ENCODE results near the gene COIL. TPM values are rescaled to one million over a fixed set of nuclear protein-coding genes. Genes with fewer than 3 reads are reported as not detected.

Gene COIL
- total RNA-seq, 1 donor from 2014 or later = 14.6 TPM

DNA sequence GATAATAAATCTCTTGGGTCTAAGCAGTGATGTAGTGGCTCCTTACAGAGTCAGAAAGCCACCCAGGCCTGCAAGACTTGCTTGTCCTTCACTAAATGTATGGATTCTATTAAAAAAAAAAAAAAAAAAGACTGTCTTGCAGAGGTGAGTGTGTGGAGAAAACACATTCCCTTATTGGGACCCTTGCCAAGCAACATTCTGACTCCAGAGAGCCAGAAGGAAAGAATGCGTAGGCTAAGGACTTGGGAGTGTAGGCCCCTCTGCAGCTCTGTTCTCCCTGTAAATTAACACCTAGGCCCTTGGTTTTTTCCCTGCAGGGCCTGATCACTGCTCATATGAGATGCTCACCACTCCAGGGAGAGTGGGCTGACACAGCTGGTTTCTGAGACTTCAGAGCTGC, 34.9 kb upstream of the COIL start:
- Mint-ChIP-seq H3K27me3 (ENCODE audit: unreplicated experiment) (no peaks in the 10 kb centered on the region), H3K4me3 (ENCODE audit: unreplicated experiment) (no peak overlapping the region), H3K36me3 (ENCODE audit: low read depth, unreplicated experiment) (no peaks in the 10 kb centered on the region), H3K9me3 (ENCODE audit: unreplicated experiment) (no peaks in the 10 kb centered on the region), H3K4me1 (ENCODE audit: unreplicated experiment) (no peaks in the 10 kb centered on the region), H3K27ac (ENCODE audit: unreplicated experiment) (no peak overlapping the region)
- TF ChIP-seq, protein P1, sequence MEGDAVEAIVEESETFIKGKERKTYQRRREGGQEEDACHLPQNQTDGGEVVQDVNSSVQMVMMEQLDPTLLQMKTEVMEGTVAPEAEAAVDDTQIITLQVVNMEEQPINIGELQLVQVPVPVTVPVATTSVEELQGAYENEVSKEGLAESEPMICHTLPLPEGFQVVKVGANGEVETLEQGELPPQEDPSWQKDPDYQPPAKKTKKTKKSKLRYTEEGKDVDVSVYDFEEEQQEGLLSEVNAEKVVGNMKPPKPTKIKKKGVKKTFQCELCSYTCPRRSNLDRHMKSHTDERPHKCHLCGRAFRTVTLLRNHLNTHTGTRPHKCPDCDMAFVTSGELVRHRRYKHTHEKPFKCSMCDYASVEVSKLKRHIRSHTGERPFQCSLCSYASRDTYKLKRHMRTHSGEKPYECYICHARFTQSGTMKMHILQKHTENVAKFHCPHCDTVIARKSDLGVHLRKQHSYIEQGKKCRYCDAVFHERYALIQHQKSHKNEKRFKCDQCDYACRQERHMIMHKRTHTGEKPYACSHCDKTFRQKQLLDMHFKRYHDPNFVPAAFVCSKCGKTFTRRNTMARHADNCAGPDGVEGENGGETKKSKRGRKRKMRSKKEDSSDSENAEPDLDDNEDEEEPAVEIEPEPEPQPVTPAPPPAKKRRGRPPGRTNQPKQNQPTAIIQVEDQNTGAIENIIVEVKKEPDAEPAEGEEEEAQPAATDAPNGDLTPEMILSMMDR (IDR thresholded peaks at IDR 0.05; ENCODE audit: unreplicated experiment) = no peak
- no peak for DNase-seq (ENCODE audit: low spot score)

DNA sequence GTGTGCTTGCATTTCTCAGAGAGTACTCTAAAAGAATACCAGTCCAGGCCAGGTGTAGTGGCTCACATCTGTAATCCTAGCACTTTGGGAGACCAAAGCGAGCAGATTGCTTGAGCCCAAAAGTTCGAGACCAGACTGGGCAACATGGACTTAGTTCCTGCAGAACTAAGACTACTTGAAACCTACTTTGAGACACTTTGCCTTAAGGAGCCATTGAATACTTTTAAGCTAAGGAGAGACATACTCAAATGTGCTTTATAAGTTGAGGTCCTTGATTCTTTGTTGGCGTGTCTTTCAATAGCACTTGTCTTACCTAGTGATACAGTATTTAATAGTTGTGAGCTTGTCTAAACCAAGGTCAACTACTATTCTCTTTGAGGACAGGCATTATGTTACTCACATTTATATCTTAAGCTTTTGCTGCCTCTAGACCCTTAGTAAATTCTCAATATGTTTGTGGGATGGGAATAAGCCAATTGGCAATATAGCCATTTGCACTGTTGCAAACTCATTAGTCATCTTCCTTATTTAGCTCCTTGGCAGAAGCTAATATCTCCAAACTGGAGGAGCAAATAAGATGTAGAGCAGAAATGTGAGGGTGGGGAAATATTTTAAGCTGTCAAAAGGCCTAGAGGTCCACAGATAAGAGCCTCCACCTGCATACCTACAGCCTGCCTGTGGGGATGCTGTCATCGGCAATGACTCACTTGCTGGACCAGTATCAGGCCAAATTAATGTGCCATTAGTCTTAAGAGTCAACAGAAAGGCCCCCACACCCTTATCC, 33.4 kb upstream of the COIL start:
- Mint-ChIP-seq H3K4me3 (ENCODE audit: unreplicated experiment) (no peak overlapping the region), H3K36me3 (ENCODE audit: low read depth, unreplicated experiment) (no peaks in the 10 kb centered on the region), H3K27me3 (ENCODE audit: unreplicated experiment) (no peaks in the 10 kb centered on the region), H3K9me3 (ENCODE audit: unreplicated experiment) (no peaks in the 10 kb centered on the region), H3K4me1 (ENCODE audit: unreplicated experiment) (no peaks in the 10 kb centered on the region), H3K27ac (ENCODE audit: unreplicated experiment) (no peak overlapping the region)
- DNase-seq (ENCODE audit: low spot score) = no peak
- TF ChIP-seq, protein P1 (IDR thresholded peaks at IDR 0.05; ENCODE audit: unreplicated experiment) = no peak

DNA sequence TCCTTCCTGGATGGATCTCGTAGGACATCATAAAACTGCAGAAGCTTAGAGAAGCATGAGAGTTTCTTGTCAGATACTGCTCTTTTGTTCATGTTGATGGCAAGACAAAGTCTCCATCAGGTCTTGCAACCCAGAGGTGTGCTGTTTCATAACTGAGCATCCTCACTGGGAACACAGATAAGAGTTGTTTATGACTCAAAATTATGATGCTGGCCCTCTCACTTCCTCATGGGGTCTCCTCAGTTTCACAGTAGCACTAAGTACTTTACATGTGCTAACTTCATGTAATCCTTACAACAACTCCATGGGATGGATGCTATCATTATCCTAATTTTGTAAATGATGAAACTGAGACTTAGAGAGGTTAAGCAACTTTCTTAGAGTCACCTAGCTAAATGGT, 31.5 kb upstream of the COIL start:
- TF ChIP-seq, protein P1 (IDR thresholded peaks at IDR 0.05; ENCODE audit: unreplicated experiment) = no peak
- no peak overlapping the region for H3K4me3 Mint-ChIP-seq (ENCODE audit: unreplicated experiment)
- DNase-seq (ENCODE audit: low spot score) = no peak
- no peaks in the 10 kb centered on the region for H3K9me3 Mint-ChIP-seq (ENCODE audit: unreplicated experiment)
- no peaks in the 10 kb centered on the region for H3K4me1 Mint-ChIP-seq (ENCODE audit: unreplicated experiment)
- H3K36me3 Mint-ChIP-seq (ENCODE audit: low read depth, unreplicated experiment) = peaks cover 1% of the 10 kb centered on the region
- no peak overlapping the region for H3K27ac Mint-ChIP-seq (ENCODE audit: unreplicated experiment)
- H3K27me3 Mint-ChIP-seq (ENCODE audit: unreplicated experiment) = no peaks in the 10 kb centered on the region

DNA sequence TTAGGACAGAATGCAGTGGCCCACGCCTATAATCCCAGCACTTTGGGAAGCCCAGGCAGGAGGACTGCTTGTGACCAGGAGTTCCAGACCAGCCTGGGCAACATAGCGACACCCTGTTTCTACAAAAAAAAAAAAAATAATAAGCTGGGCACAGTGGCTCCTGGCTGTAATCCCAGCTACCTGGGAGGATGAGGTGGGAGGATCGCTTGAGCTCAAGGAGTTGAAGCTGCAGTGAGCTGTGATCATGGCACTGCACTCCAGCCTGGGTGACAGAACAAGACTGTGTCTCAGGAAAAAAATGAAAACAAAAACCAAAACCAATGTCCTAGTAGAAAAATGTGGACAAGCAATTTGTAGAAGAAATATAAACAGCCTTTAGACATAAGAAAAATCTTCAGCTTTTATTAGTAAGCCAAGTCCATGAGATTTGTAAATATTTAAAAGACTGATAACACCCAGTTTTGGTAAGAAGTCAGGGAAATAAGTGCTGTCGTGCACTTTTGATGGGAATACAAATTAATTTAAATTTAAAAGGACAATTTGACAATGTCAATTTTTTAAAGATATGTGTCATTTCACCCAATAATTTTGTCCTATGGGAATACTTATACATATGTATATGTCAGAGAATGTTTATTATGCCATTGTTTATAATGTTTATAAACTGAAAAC, 28.2 kb upstream of the COIL start:
- no peak for DNase-seq (ENCODE audit: low spot score)
- no peak overlapping the region for H3K4me3 Mint-ChIP-seq (ENCODE audit: unreplicated experiment)
- H3K9me3 Mint-ChIP-seq (ENCODE audit: unreplicated experiment) = no peaks in the 10 kb centered on the region
- H3K36me3 Mint-ChIP-seq (ENCODE audit: low read depth, unreplicated experiment) = peaks cover 10% of the 10 kb centered on the region
- no peak overlapping the region for H3K27ac Mint-ChIP-seq (ENCODE audit: unreplicated experiment)
- peaks cover 4% of the 10 kb centered on the region for H3K27me3 Mint-ChIP-seq (ENCODE audit: unreplicated experiment)
- TF ChIP-seq, protein P1 (IDR thresholded peaks at IDR 0.05; ENCODE audit: unreplicated experiment) = no peak
- peaks cover 11% of the 10 kb centered on the region for H3K4me1 Mint-ChIP-seq (ENCODE audit: unreplicated experiment)

DNA sequence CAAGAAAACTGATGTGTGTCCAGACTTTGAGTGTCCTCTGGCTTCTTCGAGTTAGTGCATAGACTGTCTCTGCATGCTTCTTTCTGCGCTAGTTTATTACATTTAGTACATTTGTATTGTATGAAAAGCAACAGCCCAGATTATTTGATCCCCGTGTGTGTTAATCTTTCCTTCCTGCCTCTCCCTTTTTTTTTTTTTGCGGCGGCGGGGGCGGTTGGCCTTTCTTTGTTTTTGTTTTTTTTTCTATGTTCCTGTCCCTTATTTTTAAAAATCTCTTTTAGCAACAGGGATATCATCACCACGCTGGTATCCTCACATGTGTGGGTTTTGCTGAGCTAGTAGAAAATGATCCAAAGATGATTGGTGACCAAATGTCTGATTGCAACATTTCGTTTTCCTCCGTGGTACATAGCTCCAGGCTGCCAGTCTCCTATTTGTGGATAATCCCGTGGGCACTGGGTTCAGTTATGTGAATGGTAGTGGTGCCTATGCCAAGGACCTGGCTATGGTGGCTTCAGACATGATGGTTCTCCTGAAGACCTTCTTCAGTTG, 26.5 kb upstream of the COIL start:
- no peak overlapping the region for H3K4me3 Mint-ChIP-seq (ENCODE audit: unreplicated experiment)

More for the DNA sequence above, 26.5 kb upstream of the COIL start:
- no peaks in the 10 kb centered on the region for H3K9me3 Mint-ChIP-seq (ENCODE audit: unreplicated experiment)
- peaks cover 11% of the 10 kb centered on the region for H3K4me1 Mint-ChIP-seq (ENCODE audit: unreplicated experiment)
- H3K27me3 Mint-ChIP-seq (ENCODE audit: unreplicated experiment) = peaks cover 4% of the 10 kb centered on the region
- TF ChIP-seq, protein P1 (IDR thresholded peaks at IDR 0.05; ENCODE audit: unreplicated experiment) = no peak
- no peak for DNase-seq (ENCODE audit: low spot score)
- H3K36me3 Mint-ChIP-seq (ENCODE audit: low read depth, unreplicated experiment) = peaks cover 10% of the 10 kb centered on the region
- H3K27ac Mint-ChIP-seq (ENCODE audit: unreplicated experiment) = no peak overlapping the region

Data from endothelial cell (in vitro differentiated cells).